ENCODE measurements around the gene PARD3B.

GRCh38 chr2:205217004-205217403, 671.7 kb downstream of the PARD3B start:
- TF ChIP-seq CTCF (IDR thresholded peaks at IDR 0.05) (no peak), POLR2A (IDR thresholded peaks at IDR 0.05) (no peak), POLR2AphosphoS5 (IDR thresholded peaks at IDR 0.05) (no peak), EP300 (IDR thresholded peaks at IDR 0.05) (no peak)

All from stomach (tissue), 4 donors.